ENCODE results near the gene CEP68. TPM values are rescaled to one million over a fixed set of nuclear protein-coding genes. Genes with fewer than 3 reads are reported as not detected.

CEP68 gene
- total RNA-seq, 2 experiments from 2014 or later: 5.9 to 9.2 TPM

DNA sequence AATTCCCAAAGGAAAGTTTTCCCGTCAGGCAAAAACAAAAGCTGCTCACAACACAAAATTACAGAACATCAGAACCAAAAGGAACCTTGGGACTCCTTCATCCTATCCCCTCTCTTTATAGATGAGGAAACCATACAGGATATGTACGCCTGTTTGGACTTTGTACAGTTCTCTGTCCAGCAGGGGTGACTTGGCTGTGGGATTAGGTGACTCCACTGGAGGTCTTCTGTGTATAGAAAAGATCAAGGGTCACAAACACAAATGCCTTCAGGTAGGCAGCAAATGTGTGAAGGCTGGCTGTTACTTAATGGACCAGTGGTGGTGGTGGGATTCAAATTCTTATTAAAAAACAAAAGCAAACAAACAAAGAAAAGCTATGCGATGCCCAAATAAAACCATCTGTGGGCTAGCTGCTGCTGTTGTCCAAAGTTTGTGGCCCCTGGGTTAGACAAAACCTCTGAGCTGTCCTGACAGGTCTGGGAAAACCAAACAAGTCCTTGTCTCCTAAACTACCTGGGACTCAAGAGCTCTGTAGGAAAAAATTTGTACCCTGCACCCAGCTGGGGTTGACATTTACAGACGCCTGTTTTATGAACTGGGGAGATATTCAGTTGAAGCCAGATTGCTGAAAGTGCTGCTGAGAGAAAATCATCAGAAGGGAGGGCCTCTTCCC, 1.3 kb upstream of the CEP68 start:
- no peaks in the 10 kb centered on the region for H3K27me3 Mint-ChIP-seq
- DNase-seq (no peak), ATAC-seq (no peak)
- CTCF ChIA-PET: interaction anchor here (1.0 to 3.3 kb wide), 12 partner anchors 10 to 265 kb away, joined by 3 to 19 read pairs (median 6); partner anchors contain the start of genes ACTR2 and RAB1A
- H3K36me3 Mint-ChIP-seq: peaks cover 10% of the 10 kb centered on the region
- H3K4me3 Mint-ChIP-seq: peak overlapping the region; percentile 86
- no peak overlapping the region for H3K27ac Mint-ChIP-seq
- H3K4me1 Mint-ChIP-seq: peaks cover 57% of the 10 kb centered on the region
- no peaks in the 10 kb centered on the region for H3K9me3 Mint-ChIP-seq (ENCODE audit: low read depth)

DNA sequence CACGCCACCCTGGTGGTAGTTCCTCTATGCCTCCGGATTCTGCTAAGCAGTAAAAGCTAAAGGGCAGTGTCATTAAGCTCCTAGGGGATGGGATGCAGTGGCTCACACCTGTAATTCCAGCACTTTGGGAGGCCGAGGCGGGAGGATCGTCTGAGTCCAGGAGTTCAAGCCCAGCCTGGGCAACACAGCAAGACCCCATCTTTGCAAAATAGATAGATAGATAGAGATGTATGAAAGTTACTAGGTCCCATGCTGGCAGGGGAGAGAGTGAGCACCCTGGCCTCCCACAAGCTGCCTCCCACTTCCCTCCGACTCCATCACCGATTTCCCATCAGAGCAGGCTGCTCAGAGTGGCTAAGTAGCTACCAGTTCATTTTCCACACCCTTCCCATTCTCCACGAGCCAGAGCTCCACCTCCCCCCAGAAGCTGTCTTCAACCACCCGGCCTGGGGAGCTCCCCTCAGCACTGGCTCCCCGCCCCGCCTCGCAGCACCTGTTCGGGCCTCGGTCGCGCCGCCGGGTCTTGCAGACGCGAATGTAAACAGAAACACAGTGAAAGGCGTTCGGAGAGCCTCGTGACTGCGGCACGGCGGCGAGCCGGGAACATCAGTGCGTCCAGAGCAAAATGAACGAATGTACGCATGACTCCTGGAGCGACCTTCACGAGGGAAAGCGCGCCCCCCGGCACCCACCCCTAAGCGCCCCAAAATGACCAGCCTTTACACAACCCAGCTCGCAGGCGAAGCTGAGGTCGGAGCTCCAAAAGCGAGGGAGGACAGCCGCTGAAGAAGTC, 598 bp upstream of the CEP68 start:
- H3K36me3 Mint-ChIP-seq: peaks cover 10% of the 10 kb centered on the region
- H3K4me1 Mint-ChIP-seq: peaks cover 57% of the 10 kb centered on the region
- no peak for DNase-seq
- H3K4me3 Mint-ChIP-seq: peak overlapping the region; percentile 86
- no peaks in the 10 kb centered on the region for H3K27me3 Mint-ChIP-seq
- H3K27ac Mint-ChIP-seq: peak overlapping the region; percentile 84
- no peaks in the 10 kb centered on the region for H3K9me3 Mint-ChIP-seq (ENCODE audit: low read depth)
- peak; percentile 43 for ATAC-seq
- CTCF ChIA-PET: interaction anchor here (0.6 to 3.3 kb wide), 17 partner anchors 9 to 264 kb away, joined by 3 to 19 read pairs (median 4); partner anchors contain the start of genes ACTR2 and RAB1A

DNA sequence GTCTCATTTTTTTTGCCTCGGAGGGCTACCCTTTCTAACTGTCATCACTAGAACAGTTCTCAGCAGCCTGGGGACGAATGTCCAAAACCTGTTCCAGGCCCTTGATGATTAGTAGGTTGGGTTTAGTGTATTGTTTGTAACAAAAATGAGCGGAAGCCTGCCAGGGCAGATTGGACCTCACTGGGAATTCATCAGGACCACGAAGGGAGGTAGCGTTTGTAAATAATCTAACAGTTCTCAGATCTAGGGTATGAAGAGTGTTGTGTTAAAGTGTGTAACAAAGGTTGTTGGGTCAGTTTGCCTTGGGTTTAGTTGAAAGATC, 799 bp downstream of the CEP68 start:
- CTCF ChIA-PET: interaction anchor here (0.7 to 3.3 kb wide), 9 partner anchors 10 to 153 kb away, joined by 3 to 19 read pairs (median 5); partner anchors contain the start of gene RAB1A
- Mint-ChIP-seq H3K27me3 (no peaks in the 10 kb centered on the region), H3K36me3 (peaks cover 5% of the 10 kb centered on the region)

DNA sequence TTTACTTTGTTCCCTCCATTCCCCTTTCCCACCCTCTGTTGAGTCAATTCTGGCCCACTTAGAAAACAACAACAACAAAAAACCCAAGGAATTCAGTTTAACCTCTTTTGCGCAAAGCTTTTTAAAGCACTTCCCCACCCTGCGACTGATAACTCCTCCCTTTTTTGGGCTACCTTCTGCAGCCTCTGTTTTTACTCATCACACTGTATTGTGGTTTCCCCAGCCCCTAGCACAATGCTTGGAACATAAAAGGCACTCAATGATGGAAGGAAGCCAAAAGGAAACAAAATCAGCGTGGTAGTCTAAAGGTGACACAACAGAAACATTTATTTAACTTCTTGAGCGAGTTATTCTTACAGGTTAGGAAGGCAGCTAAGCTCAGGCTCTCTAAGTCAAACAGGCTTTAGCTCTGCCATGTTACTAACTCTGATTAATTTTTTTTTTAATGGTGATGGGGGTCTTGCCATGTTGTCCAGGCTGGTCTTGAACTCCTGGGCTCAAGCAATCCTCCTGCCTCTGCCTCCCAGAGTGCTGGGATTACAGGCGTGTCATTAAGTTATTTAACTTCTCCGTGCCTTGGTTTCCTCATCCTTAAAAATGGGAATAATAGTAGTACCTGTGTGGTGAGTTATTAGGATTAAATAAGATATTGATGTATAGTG, 1.3 kb downstream of the CEP68 start:
- ATAC-seq (peak; percentile 43), DNase-seq (peak; percentile 85)
- H3K4me3 Mint-ChIP-seq: peak overlapping the region; percentile 86
- H3K36me3 Mint-ChIP-seq: peaks cover 5% of the 10 kb centered on the region
- CTCF ChIA-PET: interaction anchor here (0.7 to 3.3 kb wide), 11 partner anchors 10 to 239 kb away, joined by 3 to 19 read pairs (median 4); partner anchors contain the start of gene RAB1A
- H3K27me3 Mint-ChIP-seq: no peaks in the 10 kb centered on the region
- peak overlapping the region; percentile 75 for H3K27ac Mint-ChIP-seq
- peaks cover 52% of the 10 kb centered on the region for H3K4me1 Mint-ChIP-seq
- no peaks in the 10 kb centered on the region for H3K9me3 Mint-ChIP-seq (ENCODE audit: low read depth)

More for the DNA sequence above, 799 bp downstream of the CEP68 start:
- Mint-ChIP-seq H3K4me1 (peaks cover 56% of the 10 kb centered on the region), H3K9me3 (ENCODE audit: low read depth) (no peaks in the 10 kb centered on the region), H3K4me3 (peak overlapping the region; percentile 86), H3K27ac (peak overlapping the region; percentile 75)
- DNase-seq: no peak
- no peak for ATAC-seq

DNA sequence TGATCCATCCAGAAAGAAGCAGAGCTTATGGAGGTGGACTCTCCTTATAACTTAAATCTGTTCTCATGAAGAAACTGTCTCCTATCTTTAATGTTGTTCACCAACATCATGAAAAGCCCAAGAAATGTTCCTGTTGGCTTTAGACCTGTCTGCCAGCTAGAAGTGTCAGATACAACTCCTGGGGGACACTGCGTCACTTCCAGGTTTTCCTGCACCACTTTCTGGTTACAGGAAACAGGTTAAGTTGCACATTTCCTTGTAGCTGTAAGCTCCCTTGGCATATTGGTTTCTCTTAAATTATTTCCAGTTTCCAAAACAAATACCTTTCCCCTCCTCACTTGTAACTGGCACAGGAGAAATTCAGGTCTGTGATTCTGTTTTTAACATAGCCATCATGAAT, 2.9 kb downstream of the CEP68 start:
- Mint-ChIP-seq H3K4me3 (no peak overlapping the region), H3K9me3 (ENCODE audit: low read depth) (no peaks in the 10 kb centered on the region), H3K27me3 (no peaks in the 10 kb centered on the region), H3K27ac (no peak overlapping the region), H3K36me3 (peaks cover 3% of the 10 kb centered on the region), H3K4me1 (peaks cover 41% of the 10 kb centered on the region)
- no peak for DNase-seq
- CTCF ChIA-PET: interaction anchor here (0.6 to 2.5 kb wide), 8 partner anchors 9 to 141 kb away, joined by 3 to 12 read pairs (median 6); no protein-coding TSS in a partner anchor
- ATAC-seq: no peak

DNA sequence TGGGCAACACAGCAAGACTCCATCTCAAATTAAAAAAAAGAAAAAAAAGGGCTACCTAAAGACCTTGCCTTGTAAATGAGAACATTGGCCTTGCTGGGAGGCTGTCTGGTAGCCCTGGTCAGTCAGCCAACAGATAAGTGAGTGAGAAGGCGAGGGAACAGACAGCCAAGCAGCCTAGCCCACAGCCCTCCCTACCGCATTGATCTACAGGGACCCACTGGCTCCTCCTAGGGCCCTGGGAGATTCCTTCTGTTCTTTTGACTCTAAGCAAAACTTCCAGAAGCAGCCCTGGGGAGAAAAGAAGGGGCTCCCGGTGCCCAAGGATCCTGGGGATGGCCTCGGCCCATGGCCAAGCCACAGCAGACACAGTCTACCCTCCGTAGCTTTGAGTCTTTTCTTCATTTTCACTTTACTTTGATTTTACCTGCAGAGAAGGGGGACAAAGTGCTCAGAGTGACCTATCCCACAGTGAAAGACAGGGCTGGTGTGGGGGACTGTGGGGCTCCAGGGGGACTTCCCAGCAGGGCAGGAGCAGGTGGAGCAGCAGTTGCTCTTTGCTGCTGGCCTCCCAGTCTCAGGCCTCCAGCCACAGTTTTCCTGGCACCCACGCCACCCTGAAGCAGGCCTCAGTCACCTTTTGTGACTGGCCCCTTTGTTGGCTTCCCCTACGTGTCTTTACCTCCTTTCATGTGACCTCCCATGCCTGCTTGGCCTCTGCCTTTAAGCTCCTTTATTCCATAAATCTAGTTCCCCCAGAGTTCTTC, 5.1 kb downstream of the CEP68 start:
- no peak overlapping the region for H3K27ac Mint-ChIP-seq
- H3K36me3 Mint-ChIP-seq: peaks cover 3% of the 10 kb centered on the region
- H3K4me1 Mint-ChIP-seq: peaks cover 33% of the 10 kb centered on the region
- H3K27me3 Mint-ChIP-seq: no peaks in the 10 kb centered on the region
- H3K4me3 Mint-ChIP-seq: no peak overlapping the region
- H3K9me3 Mint-ChIP-seq (ENCODE audit: low read depth): no peaks in the 10 kb centered on the region
- ATAC-seq: no peak
- CTCF ChIA-PET: interaction anchor here (1.7 to 4.8 kb wide), 3 partner anchors 28 to 108 kb away, joined by 3 to 43 read pairs (median 7); no protein-coding TSS in a partner anchor
- DNase-seq: no peak

DNA sequence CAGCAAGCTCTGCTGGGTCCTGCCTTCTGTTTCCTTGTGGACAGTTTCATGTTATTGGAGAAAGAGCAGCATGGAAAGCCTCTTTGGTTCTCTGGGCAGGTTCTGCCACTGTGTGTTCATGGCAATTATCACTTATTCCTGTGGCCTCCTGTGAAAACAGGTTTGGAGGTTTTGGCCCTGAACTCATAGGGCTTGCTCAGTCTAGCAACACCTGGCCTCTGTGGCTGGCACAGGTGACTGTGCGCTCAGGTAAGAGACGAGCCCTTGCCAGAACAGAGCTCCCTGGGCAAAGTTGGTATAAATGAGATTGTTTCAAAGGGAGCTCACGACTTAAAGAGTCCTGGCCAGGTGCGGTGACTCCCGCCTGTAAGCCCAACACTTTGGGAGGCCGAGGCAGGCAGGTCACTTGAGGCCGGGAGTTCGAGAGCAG, 5.7 kb downstream of the CEP68 start:
- CTCF ChIA-PET: interaction anchor here (1.7 to 4.8 kb wide), 3 partner anchors 27 to 107 kb away, joined by 3 to 43 read pairs (median 7); no protein-coding TSS in a partner anchor
- H3K9me3 Mint-ChIP-seq (ENCODE audit: low read depth): no peaks in the 10 kb centered on the region
- ATAC-seq (no peak), DNase-seq (no peak)
- H3K4me1 Mint-ChIP-seq: peaks cover 32% of the 10 kb centered on the region
- no peak overlapping the region for H3K4me3 Mint-ChIP-seq
- H3K27ac Mint-ChIP-seq: no peak overlapping the region
- peaks cover 3% of the 10 kb centered on the region for H3K36me3 Mint-ChIP-seq
- no peaks in the 10 kb centered on the region for H3K27me3 Mint-ChIP-seq

DNA sequence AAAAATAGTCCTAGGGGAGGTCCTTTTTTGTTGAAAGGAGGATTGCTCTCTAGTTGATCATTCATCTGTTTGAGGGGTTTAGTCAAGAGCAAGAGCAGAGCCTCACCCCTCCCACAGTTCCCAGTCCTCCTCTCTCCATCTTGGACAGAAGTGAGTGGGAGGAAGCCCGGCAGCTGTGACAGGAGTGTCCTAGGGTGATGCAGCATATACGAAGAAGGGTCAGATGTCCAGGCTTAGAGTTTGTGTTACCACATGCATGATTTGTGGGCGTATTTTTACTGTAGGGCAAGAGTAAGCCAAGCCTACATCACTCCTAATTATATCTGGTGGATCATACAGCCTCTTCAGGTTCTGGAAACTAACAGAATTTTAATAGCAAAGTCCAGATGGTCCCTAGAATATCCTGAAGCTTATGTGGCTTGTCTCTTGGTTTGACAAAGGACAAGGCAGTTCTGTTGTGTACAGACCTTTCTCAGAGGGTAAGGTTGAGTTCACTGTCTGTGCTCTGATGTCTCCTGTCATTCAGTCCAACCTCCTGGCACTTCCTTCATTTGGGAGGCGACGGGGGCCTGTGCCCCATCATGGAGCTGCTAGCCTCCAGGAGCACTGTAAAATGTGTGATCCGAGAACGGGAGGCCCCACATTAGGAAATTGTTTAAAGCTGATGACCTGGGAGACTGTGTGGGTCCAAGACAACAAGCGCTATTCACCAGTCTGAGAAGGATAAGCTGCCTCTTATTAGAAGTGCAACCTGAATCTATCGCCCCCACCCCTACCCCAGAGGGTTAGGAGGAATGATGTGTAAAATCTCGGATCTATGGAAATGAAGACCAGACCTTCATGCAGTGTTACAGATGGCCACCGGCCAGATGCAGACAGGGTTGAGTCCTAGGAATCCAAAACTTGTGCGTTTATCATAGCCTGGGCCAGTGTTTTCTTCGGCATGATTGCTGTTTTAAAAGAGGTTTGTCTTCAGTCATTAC, 6.9 kb downstream of the CEP68 start:
- Mint-ChIP-seq H3K27ac (no peak overlapping the region), H3K9me3 (ENCODE audit: low read depth) (no peaks in the 10 kb centered on the region), H3K4me1 (peaks cover 31% of the 10 kb centered on the region), H3K36me3 (peaks cover 3% of the 10 kb centered on the region), H3K4me3 (no peak overlapping the region), H3K27me3 (no peaks in the 10 kb centered on the region)
- no peak for ATAC-seq
- CTCF ChIA-PET: interaction anchor here (1.0 to 5.1 kb wide), 6 partner anchors 7 to 145 kb away, joined by 3 to 55 read pairs (median 14); partner anchors contain the start of gene CEP68
- no peak for DNase-seq

DNA sequence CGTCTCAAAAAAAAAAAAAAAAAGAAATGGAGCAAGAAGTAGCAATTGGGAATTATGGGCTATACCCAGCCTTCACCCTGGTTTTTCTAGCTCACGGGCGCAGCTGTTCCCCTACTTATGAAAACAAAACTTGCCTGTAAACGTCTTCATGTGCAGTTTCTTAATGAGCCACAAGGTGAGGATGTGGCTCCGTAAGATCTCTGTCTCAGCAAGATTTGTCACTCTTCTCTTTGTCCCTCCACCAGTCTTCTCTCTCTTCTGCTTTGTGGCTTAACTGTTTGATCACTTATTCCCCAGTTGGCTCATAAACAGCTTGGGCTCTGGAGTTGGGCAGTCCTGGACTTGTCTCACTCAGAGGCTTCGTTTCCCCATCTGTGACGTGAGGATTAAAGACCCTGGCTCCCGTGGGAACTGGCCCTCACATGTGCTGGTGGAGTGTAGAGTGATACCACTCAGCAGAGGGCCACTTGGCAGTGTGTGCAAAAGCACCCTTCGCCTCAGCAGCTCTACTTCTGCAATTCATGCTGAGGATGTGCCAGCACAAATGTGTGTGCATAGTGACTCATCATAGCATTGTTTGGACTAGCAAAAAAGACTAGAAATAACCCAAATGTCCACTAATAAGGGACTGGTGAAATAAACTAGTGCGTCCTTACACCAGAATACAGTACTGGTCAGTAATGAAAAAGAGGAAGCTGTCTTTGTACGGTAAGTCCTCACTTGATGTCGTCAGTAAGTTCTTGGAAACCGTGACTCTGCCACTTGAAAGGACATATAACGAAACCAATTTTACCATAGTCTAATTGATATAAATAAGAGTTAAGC, 8.7 kb downstream of the CEP68 start:
- CTCF ChIA-PET: interaction anchor here (0.6 to 5.1 kb wide), 46 partner anchors 9 to 575 kb away, joined by 3 to 55 read pairs (median 4); partner anchors contain the start of genes ACTR2, CEP68, RAB1A and SERTAD2
- Mint-ChIP-seq H3K9me3 (ENCODE audit: low read depth) (no peaks in the 10 kb centered on the region), H3K27ac (peak overlapping the region; percentile 43), H3K27me3 (no peaks in the 10 kb centered on the region), H3K36me3 (no peaks in the 10 kb centered on the region), H3K4me3 (no peak overlapping the region), H3K4me1 (peaks cover 28% of the 10 kb centered on the region)
- ATAC-seq: peak; percentile 90
- DNase-seq: peak; percentile 66

DNA sequence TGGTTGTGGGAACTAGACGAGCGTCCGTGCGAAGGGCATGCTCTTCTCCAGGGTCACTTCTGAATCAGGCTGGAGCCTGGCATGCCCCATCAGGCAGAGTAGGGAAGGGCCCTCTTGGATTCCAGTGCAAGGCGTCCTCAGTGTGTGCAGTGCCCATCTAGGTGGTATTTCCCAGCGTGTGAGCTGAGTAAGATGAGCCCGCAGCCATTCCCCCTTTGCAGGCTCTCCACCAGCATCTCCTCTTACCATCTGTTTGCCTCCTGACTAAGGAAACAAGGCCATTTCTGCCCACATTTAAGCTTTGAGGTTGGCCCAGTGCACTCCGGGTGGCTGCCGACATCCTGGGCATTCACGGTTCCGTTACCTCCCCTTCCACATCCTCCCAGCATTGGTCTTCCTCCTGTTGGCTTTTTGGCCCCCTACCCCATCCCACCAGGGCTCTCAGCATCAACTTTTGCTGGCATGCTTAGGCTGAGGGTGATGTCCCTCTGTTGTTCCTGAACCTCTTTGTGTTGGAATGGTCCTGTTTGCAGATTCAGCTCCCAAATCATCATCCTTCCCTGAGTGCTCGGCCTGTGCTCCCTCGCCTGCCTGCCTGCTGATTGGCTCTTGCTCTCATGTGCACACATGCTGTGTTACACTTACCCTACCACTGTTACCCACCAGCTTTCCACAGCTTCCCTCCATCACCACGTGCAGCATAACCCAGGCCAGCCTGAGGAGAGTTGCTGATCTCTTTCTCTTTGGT, 11.8 kb downstream of the CEP68 start:
- Mint-ChIP-seq H3K27me3 (no peaks in the 10 kb centered on the region), H3K4me3 (no peak overlapping the region), H3K4me1 (peaks cover 36% of the 10 kb centered on the region), H3K36me3 (no peaks in the 10 kb centered on the region), H3K27ac (peak overlapping the region; percentile 0), H3K9me3 (ENCODE audit: low read depth) (no peaks in the 10 kb centered on the region)
- CTCF ChIA-PET: interaction anchor here (0.8 to 5.1 kb wide), 8 partner anchors 9 to 566 kb away, joined by 3 to 55 read pairs (median 4); no protein-coding TSS in a partner anchor
- ATAC-seq (no peak), DNase-seq (no peak)
